GM13976 (cell line): ENCODE data around the gene PAK4.

Experiments used
- DNase-seq: peaks from one replicate; pipeline ENCODE4 v3.0.0; 2012; ENCODE audit warnings: low spot score
- in situ Hi-C: fragments of 300-500 bp; cut with MboI; formaldehyde crosslinking; loops from one replicate; pipeline ENCODE4 v1.12.0; 2022; ENCODE audit warnings: low sequenced_read_pairs, mixed read lengths, inconsistent platforms; ENCODE audit not compliant: unreplicated experiment
- TF ChIP-seq, protein P1 (sequence below): IDR thresholded peaks from 2 replicates; pipeline ENCODE4 v1.5.1; 2012; ENCODE audit warnings: borderline replicate concordance, mild to moderate bottlenecking; ENCODE audit not compliant: insufficient read depth; ENCODE audit errors: extremely low read depth, missing control alignments, control extremely low read depth

PAK4 gene

GRCh38 chr19:39196320-39196719 lies 70.7 kb downstream of the PAK4 start:
- in situ Hi-C loops: no loop called here

DNA sequence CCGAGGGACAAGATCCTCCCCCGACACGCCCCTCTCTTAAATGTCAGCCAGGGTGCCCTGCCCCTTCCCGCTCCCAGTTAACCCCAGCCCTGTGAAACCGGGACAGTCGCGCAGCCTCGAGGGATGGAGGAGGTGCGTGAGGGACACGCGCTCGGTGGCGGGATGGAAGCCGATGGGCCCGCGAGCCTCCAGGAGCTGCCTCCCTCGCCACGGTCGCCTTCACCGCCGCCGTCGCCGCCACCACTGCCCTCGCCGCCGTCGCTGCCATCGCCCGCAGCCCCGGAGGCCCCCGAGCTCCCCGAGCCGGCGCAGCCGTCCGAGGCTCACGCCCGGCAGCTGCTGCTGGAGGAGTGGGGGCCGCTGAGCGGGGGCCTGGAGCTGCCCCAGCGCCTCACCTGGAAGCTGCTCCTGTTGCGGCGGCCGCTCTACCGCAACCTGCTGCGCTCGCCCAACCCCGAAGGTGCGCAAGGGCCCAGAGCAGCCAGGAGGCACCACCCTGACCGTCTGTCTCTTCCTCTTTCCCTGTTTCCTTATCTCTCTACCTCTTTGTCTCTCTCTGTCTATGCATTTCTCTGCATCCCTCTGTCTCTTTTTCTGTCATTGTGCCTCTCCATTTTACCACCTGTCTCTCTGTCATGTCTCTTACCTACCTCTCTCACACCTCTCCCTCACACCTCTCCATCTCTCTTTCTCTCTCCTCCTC lies 71.4 kb downstream of the PAK4 start, which contains the start of gene NCCRP1:
NCCRP1 (plus strand) TSS at position 105 of the 703 bp plus-strand sequence; CDS start at position 124, 19 bp downstream.
- in situ Hi-C loops: no loop called here
- TF ChIP-seq, protein P1, sequence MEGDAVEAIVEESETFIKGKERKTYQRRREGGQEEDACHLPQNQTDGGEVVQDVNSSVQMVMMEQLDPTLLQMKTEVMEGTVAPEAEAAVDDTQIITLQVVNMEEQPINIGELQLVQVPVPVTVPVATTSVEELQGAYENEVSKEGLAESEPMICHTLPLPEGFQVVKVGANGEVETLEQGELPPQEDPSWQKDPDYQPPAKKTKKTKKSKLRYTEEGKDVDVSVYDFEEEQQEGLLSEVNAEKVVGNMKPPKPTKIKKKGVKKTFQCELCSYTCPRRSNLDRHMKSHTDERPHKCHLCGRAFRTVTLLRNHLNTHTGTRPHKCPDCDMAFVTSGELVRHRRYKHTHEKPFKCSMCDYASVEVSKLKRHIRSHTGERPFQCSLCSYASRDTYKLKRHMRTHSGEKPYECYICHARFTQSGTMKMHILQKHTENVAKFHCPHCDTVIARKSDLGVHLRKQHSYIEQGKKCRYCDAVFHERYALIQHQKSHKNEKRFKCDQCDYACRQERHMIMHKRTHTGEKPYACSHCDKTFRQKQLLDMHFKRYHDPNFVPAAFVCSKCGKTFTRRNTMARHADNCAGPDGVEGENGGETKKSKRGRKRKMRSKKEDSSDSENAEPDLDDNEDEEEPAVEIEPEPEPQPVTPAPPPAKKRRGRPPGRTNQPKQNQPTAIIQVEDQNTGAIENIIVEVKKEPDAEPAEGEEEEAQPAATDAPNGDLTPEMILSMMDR: no peak
- peak; percentile 26 for DNase-seq

More at GRCh38 chr19:39196320-39196719, 70.7 kb downstream of the PAK4 start:
- no peak for DNase-seq
- TF ChIP-seq, protein P1: no peak

DNA sequence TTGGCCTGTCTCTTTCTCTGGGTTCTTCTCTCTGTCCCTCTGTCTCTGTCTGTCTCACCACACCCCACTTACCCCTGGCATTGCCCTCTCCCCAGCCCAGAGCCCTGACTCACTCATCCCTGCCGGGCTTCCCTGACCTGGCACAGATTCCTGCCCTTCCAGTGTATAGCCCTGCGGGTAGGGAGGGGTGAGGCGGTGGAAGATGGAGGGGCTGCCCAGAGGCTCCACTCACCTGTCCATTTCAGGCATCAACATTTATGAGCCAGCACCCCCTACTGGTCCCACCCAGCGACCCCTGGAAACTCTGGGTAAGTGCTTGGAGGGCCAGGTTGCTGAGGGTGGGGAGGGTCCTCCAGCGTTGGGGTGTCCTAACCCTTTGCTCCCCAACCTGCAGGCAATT lies 72.2 kb downstream of the PAK4 start:
- DNase-seq: peak; percentile 24
- TF ChIP-seq, protein P1: peak; percentile 5
- in situ Hi-C loops: no loop called here

DNA sequence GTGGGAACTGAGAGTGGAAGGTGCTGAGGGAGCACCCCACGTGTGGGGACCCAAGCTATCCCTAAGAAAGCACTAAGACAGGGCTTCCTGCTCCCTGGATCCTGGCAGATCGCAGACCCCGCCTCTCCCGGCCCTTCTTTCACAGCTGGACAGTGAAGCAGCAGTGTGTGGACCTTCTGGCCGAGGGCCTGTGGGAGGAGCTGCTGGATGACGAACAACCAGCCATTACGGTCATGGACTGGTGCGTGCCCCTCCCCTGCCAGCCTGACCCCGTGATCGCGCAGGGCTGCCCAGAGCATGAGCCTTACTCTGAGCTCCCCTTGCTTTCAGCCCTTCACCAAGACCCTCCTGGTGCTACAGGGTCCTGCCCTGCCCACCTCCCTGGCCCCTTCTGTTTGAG lies 73.4 kb downstream of the PAK4 start:
- peak; percentile 19 for DNase-seq
- TF ChIP-seq, protein P1: no peak
- in situ Hi-C loops: no loop called here

- TF ChIP-seq, protein P1: no peak
- in situ Hi-C loops: no loop called here
- peak; percentile 21 for DNase-seq
Measured at GRCh38 chr19:39200066-39200802, 74.6 kb downstream of the PAK4 start.

DNA sequence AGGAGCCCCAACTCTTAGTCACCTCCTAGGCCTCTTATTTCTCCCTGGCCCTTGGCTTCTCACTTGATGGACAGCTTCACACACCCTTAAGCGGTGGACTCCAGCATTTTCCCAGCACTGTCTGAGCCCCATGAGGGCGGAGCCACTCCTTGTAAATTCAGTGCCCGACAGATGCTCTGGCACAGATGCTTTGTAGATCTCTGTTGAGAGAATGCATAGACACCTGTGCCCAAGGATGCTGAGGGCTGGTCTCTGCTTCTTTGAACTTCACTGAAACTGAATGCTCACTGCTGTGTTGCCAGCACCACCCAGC lies 75.2 kb downstream of the PAK4 start:
- no peak for DNase-seq
- TF ChIP-seq, protein P1: no peak
- in situ Hi-C loops: no loop called here
